GM21786 (cell line): ENCODE data around the gene MED8.
A peak's percentile ranks its signal among the peaks of the same experiment; 100 is the strongest.

Experiments used
- ATAC-seq: cut with Tn5 transposase; IDR thresholded peaks from one replicate; pipeline ENCODE4 v1.9.1; 2021; ENCODE audit not compliant: unreplicated experiment

Gene MED8

DNA sequence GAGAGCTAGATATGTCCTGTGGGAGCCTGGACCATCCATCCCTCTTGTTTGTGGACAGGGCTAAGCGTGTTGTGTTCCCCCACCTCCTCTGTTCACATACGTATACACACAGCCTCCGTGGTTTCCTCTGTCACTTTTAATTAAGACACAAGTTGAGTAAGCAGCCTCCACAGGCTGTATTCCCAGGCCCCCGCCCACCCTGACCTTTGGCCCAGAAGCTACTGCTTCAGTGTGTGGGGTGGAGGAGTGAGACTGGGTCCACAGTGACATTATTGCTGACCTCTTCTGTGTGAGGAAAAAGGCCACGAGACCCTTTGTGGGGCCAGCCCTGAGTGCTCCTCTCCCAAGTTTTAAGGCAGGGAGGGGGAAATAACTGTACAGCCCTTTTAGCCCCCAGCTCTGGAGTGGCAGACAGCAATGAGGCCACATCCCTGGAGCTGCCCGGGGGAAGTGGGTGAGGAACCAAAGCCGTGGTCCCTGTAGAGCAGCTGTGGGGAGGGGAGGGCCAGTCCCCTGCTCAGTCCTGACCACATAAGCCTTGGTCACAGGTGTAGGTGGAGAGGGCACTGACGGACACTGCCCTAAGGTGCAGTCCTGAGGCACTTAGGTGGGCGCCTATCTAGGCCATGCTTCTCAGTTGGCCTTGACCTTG lies 26.2 kb downstream of the MED8 start:
- no peak for ATAC-seq

DNA sequence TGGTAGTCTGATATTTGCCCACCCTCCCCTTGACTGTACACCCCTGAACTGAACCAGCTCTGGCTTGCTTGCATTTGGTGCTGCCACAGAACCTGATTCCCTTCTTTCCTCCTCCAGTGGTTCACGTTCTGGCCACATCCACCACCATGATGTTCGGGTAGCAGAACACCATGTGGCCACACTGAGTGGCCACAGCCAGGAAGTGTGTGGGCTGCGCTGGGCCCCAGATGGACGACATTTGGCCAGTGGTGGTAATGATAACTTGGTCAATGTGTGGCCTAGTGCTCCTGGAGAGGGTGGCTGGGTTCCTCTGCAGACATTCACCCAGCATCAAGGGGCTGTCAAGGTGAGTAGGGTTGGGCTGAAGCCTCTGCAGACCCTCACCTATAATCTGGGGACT lies 29.0 kb downstream of the MED8 start:
- ATAC-seq = no peak

DNA sequence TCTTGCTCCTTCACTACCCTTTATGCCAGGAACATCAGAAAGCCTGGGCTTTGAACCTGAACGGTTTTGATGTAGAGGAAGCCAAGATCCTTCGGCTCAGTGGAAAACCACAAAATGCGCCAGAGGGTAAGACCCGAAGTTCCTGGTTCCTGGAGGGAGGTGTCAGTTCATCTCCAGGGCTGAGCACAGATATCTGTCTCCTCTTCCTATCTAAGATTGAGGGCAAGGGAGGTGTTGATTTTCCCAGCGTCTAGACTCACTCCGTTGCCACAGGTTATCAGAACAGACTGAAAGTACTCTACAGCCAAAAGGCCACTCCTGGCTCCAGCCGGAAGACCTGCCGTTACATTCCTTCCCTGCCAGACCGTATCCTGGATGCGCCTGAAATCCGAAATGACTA lies 29.9 kb downstream of the MED8 start:
- no peak for ATAC-seq

DNA sequence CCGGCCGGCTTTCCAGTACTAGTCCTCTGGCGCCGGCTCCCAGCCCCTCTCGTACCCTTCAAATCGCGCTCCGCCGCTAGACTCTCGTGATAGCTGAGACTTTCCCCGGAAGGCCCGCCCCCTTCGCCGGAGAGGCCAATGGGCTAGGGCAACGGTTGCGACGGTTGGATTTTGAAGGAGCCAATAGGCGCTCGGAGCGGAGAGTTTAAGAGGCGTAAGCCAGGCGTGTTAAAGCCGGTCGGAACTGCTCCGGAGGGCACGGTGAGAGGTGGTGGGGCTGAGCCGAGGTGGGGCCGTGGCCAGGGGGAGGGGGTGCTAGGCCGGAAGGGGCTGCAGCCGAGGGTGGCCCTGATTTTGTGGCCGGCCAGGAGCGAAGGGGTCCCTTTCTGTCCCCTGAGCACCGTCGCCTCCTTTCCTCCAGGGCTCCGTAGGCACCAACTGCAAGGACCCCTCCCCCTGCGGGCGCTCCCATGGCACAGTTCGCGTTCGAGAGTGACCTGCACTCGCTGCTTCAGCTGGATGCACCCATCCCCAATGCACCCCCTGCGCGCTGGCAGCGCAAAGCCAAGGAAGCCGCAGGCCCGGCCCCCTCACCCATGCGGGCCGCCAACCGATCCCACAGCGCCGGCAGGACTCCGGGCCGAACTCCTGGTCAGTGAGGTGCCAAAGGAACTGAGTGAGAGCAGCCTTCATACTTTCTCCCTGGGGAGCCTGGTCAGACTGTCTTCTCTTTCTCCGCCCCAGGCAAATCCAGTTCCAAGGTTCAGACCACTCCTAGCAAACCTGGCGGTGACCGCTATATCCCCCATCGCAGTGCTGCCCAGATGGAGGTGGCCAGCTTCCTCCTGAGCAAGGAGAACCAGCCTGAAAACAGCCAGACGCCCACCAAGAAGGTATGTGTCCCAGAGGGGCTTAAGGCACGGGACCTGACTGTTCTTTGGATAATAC lies 30.6 kb downstream of the MED8 start, which contains the start of gene CDC20:
Gene CDC20 (plus strand): TSS at position 236 of the 948 bp plus-strand sequence. CDS start 235 bp downstream, at position 471.
- ATAC-seq = peak; percentile 98

DNA sequence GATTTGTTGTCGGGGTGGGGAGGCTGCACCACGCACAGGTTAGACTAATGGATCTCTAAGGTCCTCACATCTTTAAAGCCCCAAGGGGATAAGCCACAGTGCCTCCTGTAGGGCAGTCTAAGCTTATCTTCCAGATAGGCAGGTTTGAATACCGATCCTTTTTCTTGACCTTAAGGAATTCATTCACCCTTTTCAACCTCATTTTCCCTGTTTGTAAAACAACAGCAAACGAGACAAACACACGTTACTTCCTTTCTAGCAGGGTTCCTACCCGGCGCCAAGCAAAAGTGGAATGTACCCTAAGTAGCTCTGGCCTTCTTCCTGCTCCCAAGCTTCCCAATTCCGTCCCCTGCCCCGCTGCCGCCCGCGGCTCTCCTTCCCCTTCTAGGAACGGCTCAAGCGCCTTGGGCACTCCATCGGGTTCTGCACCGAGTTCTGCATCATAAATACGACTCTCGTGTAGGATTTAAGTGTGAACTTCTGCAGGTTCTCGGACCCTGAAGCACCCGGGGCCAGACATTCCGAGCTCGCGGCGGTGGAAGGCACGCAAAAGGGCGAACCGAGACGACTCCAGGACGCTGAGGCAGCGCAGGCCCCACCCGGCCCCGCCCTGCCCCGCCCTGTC lies 31.4 kb downstream of the MED8 start:
- peak; percentile 5 for ATAC-seq

DNA sequence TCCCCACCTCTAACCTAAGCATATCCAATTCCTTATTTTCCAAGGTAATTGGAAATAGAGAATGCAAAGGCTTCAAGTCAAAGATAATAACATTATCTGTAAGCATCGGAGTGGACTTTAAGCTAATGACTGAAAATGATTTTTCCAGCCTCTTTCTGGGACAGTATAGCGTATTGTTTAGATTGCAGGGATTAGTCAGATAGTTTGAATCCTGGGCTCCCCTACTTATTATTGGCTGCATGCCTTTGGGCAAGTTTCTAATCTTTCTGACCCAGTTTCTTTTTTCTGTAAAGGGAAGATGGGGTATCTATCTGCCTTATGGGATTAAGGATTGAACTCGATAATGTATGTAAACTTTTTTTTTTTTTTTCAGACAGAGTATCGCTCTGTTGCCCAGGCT lies 32.3 kb downstream of the MED8 start:
- ATAC-seq = no peak

DNA sequence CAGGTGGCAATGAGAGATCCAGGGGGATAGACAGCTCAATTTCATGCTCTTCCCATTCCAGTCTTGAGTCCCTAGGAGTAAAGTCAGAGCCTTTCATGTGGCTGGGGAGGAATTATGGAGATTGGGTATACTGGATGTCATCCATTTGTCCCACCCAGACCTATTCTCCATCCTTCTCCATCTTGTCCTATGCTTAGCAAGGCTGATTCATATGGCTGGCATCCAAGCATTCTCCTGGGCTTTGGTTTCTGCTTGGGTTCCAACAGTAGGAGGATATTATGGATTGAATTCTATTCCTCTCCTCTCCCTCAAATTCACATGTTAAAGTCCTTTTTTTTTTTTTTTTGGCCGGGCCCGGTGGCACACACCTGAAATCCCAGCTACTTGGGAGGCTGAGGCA lies 34.7 kb downstream of the MED8 start:
- no peak for ATAC-seq

DNA sequence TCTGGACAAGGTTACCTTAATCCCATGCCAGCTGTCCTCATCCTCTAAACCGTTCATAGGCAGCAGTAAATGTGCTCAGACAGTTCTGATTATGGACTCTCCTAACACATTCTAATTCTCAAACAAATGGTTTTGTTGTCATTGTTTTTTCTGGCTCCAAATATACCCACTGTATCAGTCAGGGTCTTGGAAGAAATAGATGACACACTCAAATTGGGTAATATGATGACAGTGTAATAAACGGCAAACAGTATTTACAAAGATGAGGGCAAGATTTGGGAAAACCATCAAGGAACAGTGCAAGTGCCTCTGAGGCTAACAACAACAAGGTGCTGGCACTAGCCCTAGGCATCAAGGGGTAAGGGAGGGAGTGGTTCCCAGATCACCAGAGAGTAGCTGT lies 35.1 kb downstream of the MED8 start:
- no peak for ATAC-seq

DNA sequence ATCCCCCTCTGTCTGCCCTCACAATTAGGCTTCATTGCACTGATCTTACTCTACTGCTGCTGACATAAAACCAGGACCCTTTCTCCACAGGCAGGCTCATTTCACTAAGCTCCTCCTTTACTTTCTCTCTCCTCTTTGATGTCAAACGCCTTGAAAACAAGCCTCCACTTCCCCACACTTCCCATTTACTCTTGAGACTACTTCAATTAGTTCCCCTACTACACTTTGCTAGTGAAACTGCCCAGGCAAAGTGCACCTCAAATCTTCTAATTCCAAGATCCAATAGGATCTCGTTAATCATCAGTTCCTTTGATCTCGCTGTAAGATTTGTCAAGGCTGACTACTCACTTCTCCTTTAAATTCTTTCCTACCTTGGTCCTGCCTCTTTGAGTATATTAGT lies 36.7 kb downstream of the MED8 start:
- no peak for ATAC-seq

DNA sequence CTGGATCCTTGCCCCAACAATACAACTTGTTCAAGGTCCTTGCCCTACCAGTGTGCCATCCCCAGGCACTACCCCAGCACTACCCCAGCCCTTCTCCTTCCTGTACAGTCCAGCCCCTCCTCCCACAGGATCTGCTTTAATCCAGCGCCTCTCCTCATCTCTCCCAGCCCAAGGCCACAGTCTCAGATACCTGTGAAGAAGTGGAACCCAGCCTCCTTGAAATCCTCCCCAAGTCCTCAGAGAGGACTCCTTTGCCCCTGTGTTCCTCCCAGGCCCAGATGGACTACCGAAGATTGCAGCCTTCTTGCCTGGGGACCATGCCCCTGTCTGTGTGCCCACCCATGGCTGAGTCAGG lies 37.3 kb downstream of the MED8 start:
- ATAC-seq = no peak

DNA sequence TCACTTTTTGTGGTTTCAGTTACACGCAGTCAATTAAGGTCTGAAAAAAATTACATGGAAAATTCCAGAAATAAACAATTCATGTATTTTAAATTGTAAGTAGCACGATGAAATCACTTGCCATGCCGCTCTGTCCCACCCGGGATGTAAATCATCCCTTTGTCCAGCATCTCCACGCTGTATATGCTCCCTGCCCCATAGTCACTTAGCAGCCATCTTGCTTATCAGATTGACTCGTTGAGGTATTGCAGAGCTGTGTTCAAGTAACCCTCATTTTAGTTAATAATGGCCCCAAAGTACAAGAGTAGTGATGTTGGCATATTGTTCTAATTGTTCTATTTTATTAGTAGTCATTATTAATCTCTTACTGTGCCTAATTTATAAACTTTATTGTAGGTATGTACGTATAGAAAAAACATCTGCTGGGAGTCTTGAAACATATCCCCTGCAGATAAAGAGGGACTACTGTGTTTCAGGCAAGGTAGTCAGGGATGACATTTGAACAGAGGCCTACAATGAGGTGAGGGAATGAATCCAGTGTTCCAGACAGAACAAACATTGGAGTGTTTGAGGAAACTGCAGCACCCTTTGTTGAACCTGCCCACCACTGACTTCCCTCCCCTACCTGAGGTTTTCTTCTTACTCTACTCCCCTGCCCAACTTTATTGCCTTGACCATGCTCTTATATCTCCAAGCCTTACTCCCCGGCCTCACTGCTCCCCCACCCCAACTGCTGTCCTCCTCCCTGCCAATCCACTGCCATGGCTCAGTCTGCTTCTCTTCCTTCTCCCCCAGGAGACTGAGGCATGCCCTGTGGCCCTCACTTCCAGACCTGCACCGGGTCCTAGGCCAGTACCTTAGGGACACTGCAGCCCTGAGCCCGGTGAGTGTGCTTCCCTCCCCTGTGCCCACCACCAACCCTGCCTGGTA lies 37.9 kb downstream of the MED8 start:
- no peak for ATAC-seq

DNA sequence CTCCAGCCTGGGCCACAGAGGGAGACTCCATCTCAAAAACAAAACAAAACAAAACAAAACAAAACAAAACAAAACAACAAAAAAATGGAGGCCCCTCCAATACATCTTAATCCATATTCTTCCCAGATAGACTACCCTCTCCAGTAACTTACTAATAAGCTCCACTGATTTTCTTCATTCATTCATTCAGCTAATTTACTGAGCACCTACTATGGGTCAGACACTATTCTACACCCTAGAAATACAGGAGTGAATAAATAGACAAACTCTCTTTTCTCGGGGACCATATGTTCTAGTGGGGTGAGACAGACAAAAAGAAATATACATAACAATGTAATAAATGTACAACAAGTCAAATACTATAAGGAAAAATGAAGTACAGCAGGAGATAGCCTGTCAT lies 38.6 kb downstream of the MED8 start:
- ATAC-seq = no peak

DNA sequence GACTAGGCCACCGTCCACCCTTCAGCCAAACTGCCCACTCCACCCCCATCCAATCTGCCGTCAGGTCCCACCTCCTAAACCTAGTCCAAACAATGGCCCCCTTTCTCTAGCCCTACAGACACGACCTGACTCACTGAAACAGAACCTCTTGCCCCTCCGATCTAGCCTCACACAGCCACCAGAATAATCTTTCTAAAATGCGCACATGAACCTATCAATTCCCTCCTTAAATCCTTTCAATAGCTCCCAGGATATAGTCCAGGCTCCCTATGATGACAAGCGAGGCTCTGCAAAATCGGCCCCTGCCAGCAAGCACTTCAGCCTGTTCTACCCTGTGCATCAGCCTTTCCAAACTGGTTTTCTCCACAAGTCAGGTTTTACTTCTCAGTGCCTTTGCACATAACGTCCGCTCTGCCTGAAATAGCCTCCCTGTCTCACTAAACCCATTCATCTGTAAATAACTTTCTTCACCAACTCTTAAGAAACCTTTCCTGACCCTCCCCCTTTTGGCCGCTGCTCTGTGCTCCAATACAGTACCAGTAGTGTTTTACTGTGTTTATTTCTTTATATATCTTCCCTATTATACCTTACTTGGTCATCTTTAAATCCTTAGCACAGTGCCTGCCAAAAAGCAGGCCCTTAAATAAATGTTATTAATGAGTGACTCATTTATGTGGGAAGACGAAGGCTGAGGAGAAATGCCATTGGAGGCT lies 39.9 kb downstream of the MED8 start:
- no peak for ATAC-seq

DNA sequence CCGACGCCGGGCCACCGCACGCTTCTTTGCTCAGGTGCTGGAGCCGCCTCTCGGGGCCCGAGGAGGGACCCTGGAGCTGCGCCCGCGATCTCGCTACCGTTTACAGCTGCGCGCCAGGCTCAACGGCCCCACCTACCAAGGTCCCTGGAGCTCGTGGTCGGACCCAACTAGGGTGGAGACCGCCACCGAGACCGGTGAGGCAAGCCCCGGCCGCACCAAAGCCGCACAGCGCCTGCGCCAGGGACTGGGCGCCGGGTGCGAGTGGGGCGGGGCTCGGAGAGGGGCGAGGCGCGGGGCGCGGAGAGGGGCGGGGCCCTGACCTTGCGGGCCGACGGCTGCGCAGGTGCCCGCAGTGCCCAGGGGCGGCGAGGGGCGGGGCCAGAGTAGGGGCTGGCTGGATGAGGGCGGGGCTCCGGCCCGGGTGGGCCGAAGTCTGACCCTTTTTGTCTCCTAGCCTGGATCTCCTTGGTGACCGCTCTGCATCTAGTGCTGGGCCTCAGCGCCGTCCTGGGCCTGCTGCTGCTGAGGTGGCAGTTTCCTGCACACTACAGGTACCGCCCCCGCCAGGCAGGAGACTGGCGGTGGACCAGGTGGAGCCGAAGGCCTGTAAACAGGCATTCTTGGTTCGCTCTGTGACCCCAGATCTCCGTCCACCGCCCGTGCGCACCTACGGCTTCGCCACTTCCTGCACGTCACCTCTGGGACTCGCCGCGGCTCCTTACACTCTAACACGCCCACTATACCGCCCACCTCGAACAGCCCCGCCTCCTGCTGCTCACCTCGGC lies 40.6 kb downstream of the MED8 start:
- ATAC-seq = no peak

DNA sequence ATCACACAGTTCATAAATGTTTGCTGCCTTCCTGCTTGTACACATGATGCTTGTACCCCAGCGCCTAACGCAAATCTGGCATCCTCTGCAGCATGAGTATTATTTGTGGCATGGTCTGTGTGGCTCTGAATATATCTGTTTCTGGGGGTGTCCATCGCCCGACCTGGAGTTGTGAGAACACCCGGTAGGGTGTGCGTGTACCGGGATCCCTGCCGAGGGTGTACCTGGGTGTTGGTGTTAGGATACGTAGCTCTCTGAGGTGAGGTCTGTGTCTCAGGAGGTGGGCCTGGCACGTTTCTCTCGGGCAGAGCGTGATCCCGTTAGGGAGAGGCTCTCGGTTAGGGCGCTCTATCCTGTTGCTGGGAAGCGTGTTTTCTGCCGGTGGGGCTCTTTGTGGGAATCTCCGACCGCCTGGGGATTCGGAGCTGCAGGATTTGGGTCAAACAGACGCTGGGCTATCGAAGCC lies 41.2 kb downstream of the MED8 start:
- no peak for ATAC-seq

DNA sequence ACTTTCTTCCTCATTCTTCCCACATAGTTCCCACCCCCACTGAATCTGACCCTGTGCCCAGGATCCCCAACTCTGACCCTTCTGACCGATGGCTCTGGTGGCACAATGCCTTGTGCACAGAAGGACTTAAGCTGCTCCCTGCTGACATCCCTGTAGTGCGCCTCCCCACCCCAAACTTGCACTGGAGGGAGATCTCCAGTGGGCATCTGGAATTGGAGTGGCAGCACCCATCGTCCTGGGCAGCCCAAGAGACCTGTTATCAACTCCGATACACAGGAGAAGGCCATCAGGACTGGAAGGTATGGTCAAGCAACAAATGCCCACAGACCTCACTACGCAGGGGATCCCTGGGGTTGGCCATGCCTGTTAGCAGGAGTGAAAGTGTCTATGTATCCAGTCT lies 43.0 kb downstream of the MED8 start:
- no peak for ATAC-seq

DNA sequence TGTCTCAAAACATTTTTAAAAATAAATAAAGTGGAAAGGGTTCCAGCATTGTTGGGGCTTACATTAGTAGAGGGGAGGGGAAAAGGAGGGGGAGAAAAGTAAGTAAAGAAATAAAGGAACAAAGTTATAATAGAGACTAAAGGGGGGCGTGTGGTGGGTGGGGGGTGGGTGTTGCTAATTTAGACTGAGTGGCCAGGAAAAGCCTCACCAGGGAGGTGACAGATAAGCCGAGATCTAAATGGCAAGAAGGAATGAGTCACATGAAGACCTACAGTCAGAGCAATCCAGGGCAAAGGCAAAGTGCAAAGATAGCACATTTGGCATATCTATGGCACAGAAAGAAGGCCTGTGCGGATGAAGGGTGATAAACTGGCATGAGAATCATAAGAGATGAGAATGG lies 44.5 kb downstream of the MED8 start:
- ATAC-seq = no peak

DNA sequence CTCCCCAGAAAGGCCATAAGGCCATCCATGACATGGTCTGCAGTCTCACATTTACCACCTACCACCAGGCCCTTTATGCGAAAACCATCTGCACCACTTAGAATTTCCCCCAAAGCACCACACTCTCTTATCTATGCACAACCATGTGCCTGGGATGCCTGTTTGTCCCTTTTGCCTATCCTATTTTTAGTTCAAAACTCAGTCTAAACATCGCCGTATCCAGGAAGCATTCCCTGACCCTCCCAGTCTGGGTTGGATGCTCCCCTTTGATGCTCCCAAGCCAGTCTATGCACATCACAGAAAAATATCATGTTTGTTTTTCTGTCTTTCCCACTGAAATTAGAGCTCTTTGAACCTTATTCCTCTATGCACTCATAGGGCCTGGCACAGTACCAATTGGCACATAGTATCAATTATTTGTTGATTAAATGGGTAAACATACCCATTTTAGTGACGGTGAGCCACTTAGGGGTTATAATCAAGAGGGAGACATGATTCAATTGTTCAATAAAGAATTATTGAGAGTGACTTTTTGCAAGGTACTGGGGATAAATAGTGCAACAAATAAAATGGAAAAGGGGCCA lies 45.2 kb downstream of the MED8 start:
- ATAC-seq = no peak

DNA sequence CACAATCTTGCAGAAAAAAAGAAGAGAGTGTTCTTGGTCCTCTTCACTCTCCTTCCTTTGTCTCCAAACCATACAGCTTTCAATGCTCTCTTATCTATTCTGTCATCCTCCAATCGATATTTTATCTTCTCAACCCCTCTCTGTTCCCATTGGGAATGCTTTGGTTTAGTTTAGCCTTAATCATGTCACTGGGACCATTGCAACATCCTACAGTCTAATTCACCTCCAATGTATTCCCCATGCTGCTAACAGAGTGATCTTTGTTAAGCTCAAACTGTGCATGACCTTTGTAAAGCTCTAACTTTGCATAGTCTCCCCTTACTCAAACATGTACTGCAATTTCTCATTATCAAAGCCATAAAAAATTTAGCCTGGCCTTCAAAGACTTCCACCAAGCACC lies 49.0 kb downstream of the MED8 start:
- ATAC-seq = no peak
